Astrocyte of the spinal cord (primary cell): Measurements from ENCODE around the gene WDR62.
"Not testable (repeated sequence)": the region's sequence is repeated elsewhere in the genome, so short reads cannot be mapped to it uniquely, and the experiment has no call there.

Experiments used
- DNase-seq: peaks from one replicate; pipeline ENCODE4 v3.0.0; 2011; ENCODE audit warnings: low read depth, low spot score
- H3K4me3 ChIP-seq: 2 replicates; pipeline ENCODE4 v1.5.1; 2011; ENCODE audit warnings: low read depth, mild to moderate bottlenecking, low read length, moderate library complexity
- CTCF ChIP-seq: IDR thresholded peaks from 2 replicates; pipeline ENCODE4 v1.5.1; 2012; ENCODE audit warnings: low read depth, mild to moderate bottlenecking, low read length, inconsistent platforms
- in situ Hi-C: cut with HindIII; loops from 2 replicates; pipeline ENCODE4 v1.10.0; 2017; ENCODE audit warnings: low sequenced_read_pairs

The WDR62 gene

GRCh38 chr19:36121486-36122124 is 66.9 kb downstream of the WDR62 start:
- in situ Hi-C loops, result no loop called here
- TF ChIP-seq CTCF, result no peak
- no peak for DNase-seq
- no peak overlapping the region for H3K4me3 ChIP-seq

- H3K4me3 ChIP-seq, result no peak overlapping the region
- in situ Hi-C loops, result no loop called here
- DNase-seq, result no peak
- TF ChIP-seq CTCF, result no peak
Measured at GRCh38 chr19:36125557-36125956, 70.9 kb downstream of the WDR62 start.

- in situ Hi-C loops, result no loop called here
- H3K4me3 ChIP-seq, result peak overlapping the region; percentile 44
- DNase-seq, result no peak
- TF ChIP-seq CTCF, result no peak
Measured at GRCh38 chr19:36128392-36128736, 73.7 kb downstream of the WDR62 start.

- DNase-seq, in situ Hi-C loops, H3K4me3 ChIP-seq: not testable (repeated sequence)
Measured at GRCh38 chr19:36131221-36131620, 76.5 kb downstream of the WDR62 start.

- H3K4me3 ChIP-seq, DNase-seq, in situ Hi-C loops: not testable (repeated sequence)
Measured at GRCh38 chr19:36134867-36135266, 80.2 kb downstream of the WDR62 start.

GRCh38 chr19:36136964-36137686 is 82.4 kb downstream of the WDR62 start:
- H3K4me3 ChIP-seq, result no peak overlapping the region
- in situ Hi-C loops, result no loop called here
- peak; percentile 46 for DNase-seq
- TF ChIP-seq CTCF, result no peak

GRCh38 chr19:36139120-36139472 is 84.4 kb downstream of the WDR62 start:
- DNase-seq, result no peak
- TF ChIP-seq CTCF, result no peak
- peak overlapping the region; percentile 66 for H3K4me3 ChIP-seq
- in situ Hi-C loops, result no loop called here
